PFSK-1 (cell line): ENCODE results near the gene GOLGA6L7.

Source experiments
- FOXP2 ChIP-seq: optimal IDR thresholded peaks from 2 replicates; pipeline ENCODE3; 2011; ENCODE audit warnings: borderline replicate concordance, control low read depth, inconsistent platforms; ENCODE audit not compliant: insufficient read depth; ENCODE audit errors: extremely low read length, extremely low read depth
- POLR2AphosphoS5 ChIP-seq: IDR thresholded peaks from 2 replicates; pipeline ENCODE4 v1.6.1; 2012; ENCODE audit warnings: low read depth, mild to moderate bottlenecking, control low read depth, low read length, moderate library complexity
- REST ChIP-seq, 2 experiments: IDR thresholded peaks; 2 replicates each; pipeline versions ENCODE4 v1.6.1 to v1.8.0; 2011 to 2012; ENCODE audit warnings: low read depth in 2 of 2, low read length in 2 of 2, control low read depth in 1 of 2, inconsistent platforms in 1 of 2, mild to moderate bottlenecking in 1 of 2, moderate library complexity in 1 of 2; ENCODE audit not compliant: insufficient read depth in 1 of 2
- SIN3A ChIP-seq: IDR thresholded peaks from 2 replicates; pipeline ENCODE4 v1.6.1; 2012; ENCODE audit warnings: mild to moderate bottlenecking, low read length, moderate library complexity, borderline replicate concordance; ENCODE audit not compliant: insufficient read depth
- TAF1 ChIP-seq: IDR thresholded peaks from 2 replicates; pipeline ENCODE4 v1.6.1; 2012; ENCODE audit warnings: low read length, control low read depth, borderline replicate concordance; ENCODE audit not compliant: insufficient read depth

GRCh38 chr15:28881170-28881569 lies 32.7 kb upstream of the GOLGA6L7 start:
- TF ChIP-seq POLR2AphosphoS5 (no peak), TAF1 (no peak), SIN3A (no peak), REST (IDR thresholded peaks at IDR 0.05; ENCODE audit: insufficient read depth in 1 of 2, low read depth in 2 of 2, low read length in 2 of 2) (no peak), FOXP2 (no peak)
